ENCODE measurements around the gene PDXK. TPM values are rescaled to one million over a fixed set of nuclear protein-coding genes. Genes with fewer than 3 reads are reported as not detected.

The PDXK gene
- polyA plus RNA-seq, 1 donor (not counting 4 experiments of a cell fraction or from before 2014, with no cell fraction given) = 144 TPM

- Histone ChIP-seq H3K36me3 (ENCODE audit: control insufficient read depth in 2 of 2, extremely low read depth in 1 of 2, insufficient read depth in 2 of 2, low read length in 2 of 2) (peaks cover 44 to 45% of the 10 kb centered on the region in 2 experiments), H3K79me2 (ENCODE audit: control insufficient read depth, insufficient read depth, low read length) (no peaks in the 10 kb centered on the region), H3K4me3 (ENCODE audit: control insufficient read depth in 2 of 3, extremely low read depth in 1 of 3, insufficient read depth in 2 of 3, low read depth in 1 of 3, low read length in 3 of 3) (no peak overlapping the region), H3K9me1 (ENCODE audit: control insufficient read depth, extremely low read depth, insufficient read depth, low read length) (no peaks in the 10 kb centered on the region), H4K20me1 (ENCODE audit: control insufficient read depth, extremely low read depth, insufficient read depth, low read length) (no peaks in the 10 kb centered on the region), H3K27ac (ENCODE audit: control insufficient read depth, insufficient read depth, low read length) (no peak overlapping the region), H3K9ac (ENCODE audit: control insufficient read depth, extremely low read depth, insufficient read depth, low read length) (no peak overlapping the region), H3K9me3 (ENCODE audit: control insufficient read depth, low read depth, low read length) (no peaks in the 10 kb centered on the region), H2AFZ (ENCODE audit: control insufficient read depth, low read length) (no peak overlapping the region), H3K4me2 (ENCODE audit: control insufficient read depth, extremely low read depth, insufficient read depth, low read depth, low read length) (no peak overlapping the region), H3K27me3 (ENCODE audit: control insufficient read depth, extremely low read depth, insufficient read depth, low read length) (no peaks in the 10 kb centered on the region), H3K4me1 (ENCODE audit: control insufficient read depth, extremely low read depth, insufficient read depth, low read length) (no peaks in the 10 kb centered on the region)
- dilution Hi-C loops (cut with MboI; ENCODE audit: extremely low pct_ligation_motif_present, low sequenced_read_pairs) = no loop called here
- FAIRE-seq (no peak), DNase-seq (ENCODE audit: low read depth, low spot score) (no peak)
- TF ChIP-seq CTCF (optimal IDR thresholded peaks at IDR 0.05 in 1 of 3, IDR thresholded peaks at IDR 0.05 in 1 of 3, conservative IDR thresholded peaks at IDR 0.05 in 1 of 3; ENCODE audit: extremely low read depth in 1 of 3, insufficient read depth in 2 of 3, low read length in 3 of 3) = no peak
- no peak for TF ChIP-seq EZH2 (IDR thresholded peaks at IDR 0.05; ENCODE audit: low read length)
Observed at GRCh38 chr21:43691086-43691795, 27.7 kb upstream of the PDXK start.

- Histone ChIP-seq H3K9me1 (ENCODE audit: control insufficient read depth, extremely low read depth, insufficient read depth, low read length) (no peaks in the 10 kb centered on the region), H3K36me3 (ENCODE audit: control insufficient read depth in 2 of 2, extremely low read depth in 1 of 2, insufficient read depth in 2 of 2, low read length in 2 of 2) (peaks cover 39 to 41% of the 10 kb centered on the region in 2 experiments), H4K20me1 (ENCODE audit: control insufficient read depth, extremely low read depth, insufficient read depth, low read length) (no peaks in the 10 kb centered on the region), H3K79me2 (ENCODE audit: control insufficient read depth, insufficient read depth, low read length) (no peaks in the 10 kb centered on the region), H3K4me1 (ENCODE audit: control insufficient read depth, extremely low read depth, insufficient read depth, low read length) (no peaks in the 10 kb centered on the region), H2AFZ (ENCODE audit: control insufficient read depth, low read length) (no peak overlapping the region), H3K9ac (ENCODE audit: control insufficient read depth, extremely low read depth, insufficient read depth, low read length) (no peak overlapping the region), H3K9me3 (ENCODE audit: control insufficient read depth, low read depth, low read length) (no peaks in the 10 kb centered on the region), H3K4me3 (ENCODE audit: control insufficient read depth in 2 of 3, extremely low read depth in 1 of 3, insufficient read depth in 2 of 3, low read depth in 1 of 3, low read length in 3 of 3) (no peak overlapping the region), H3K27ac (ENCODE audit: control insufficient read depth, insufficient read depth, low read length) (no peak overlapping the region), H3K4me2 (ENCODE audit: control insufficient read depth, extremely low read depth, insufficient read depth, low read depth, low read length) (no peak overlapping the region), H3K27me3 (ENCODE audit: control insufficient read depth, extremely low read depth, insufficient read depth, low read length) (no peaks in the 10 kb centered on the region)
- DNase-seq (ENCODE audit: low read depth, low spot score) (no peak), FAIRE-seq (no peak)
- TF ChIP-seq EZH2 (IDR thresholded peaks at IDR 0.05; ENCODE audit: low read length) (no peak), CTCF (optimal IDR thresholded peaks at IDR 0.05 in 1 of 3, IDR thresholded peaks at IDR 0.05 in 1 of 3, conservative IDR thresholded peaks at IDR 0.05 in 1 of 3; ENCODE audit: extremely low read depth in 1 of 3, insufficient read depth in 2 of 3, low read length in 3 of 3) (no peak)
- dilution Hi-C loops (cut with MboI; ENCODE audit: extremely low pct_ligation_motif_present, low sequenced_read_pairs) = no loop called here
Observed at GRCh38 chr21:43691801-43692200, 27.1 kb upstream of the PDXK start.
